Ovary (tissue), 3 donors: ENCODE data around the gene C1QTNF9.

Source experiments
- EP300 ChIP-seq: sonication (generic); formaldehyde crosslinking; IDR thresholded peaks from one replicate; pipeline ENCODE4 v1.6.1; 2017; ENCODE audit warnings: antibody characterized with exemption
- POLR2A ChIP-seq: fragments of 450-650 bp; IDR thresholded peaks from one replicate; pipeline ENCODE4 v1.6.1; 2017; ENCODE audit warnings: antibody characterized with exemption, mild to moderate bottlenecking, moderate library complexity
- TF ChIP-seq, protein P1 (sequence below), 3 donors: fragments of 450-650 bp in 2 of 3; fragments of 200-600 bp in 1 of 3; IDR thresholded peaks; one replicate each; pipeline versions ENCODE4 v1.5.1 to v1.8.0; 2016 to 2022; ENCODE audit warnings: antibody characterized with exemption in 3 of 3, mild to moderate bottlenecking in 1 of 3
- donor health status: DM: no; HTN: no; CAD: no.

DNA sequence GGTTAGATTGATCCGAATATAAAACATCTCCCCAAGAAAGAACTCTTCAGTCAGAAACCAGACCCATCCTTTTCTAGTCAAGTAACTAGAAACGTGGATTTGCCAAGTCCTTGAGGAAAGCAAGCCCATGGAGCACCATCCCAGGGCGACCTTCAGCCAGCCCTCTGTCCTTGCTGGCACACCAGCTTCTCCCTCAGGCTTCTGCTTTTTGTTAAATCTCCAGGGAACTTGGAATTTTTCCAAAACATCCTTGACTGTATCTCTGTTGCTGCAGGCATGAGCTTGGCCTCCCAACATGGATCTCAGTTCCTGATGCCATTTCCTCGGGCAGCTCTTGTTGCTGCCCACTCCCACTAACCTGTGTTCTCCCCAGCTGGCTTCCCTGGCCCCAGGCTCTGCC, 27.1 kb upstream of the C1QTNF9 start:
- TF ChIP-seq, protein P1, sequence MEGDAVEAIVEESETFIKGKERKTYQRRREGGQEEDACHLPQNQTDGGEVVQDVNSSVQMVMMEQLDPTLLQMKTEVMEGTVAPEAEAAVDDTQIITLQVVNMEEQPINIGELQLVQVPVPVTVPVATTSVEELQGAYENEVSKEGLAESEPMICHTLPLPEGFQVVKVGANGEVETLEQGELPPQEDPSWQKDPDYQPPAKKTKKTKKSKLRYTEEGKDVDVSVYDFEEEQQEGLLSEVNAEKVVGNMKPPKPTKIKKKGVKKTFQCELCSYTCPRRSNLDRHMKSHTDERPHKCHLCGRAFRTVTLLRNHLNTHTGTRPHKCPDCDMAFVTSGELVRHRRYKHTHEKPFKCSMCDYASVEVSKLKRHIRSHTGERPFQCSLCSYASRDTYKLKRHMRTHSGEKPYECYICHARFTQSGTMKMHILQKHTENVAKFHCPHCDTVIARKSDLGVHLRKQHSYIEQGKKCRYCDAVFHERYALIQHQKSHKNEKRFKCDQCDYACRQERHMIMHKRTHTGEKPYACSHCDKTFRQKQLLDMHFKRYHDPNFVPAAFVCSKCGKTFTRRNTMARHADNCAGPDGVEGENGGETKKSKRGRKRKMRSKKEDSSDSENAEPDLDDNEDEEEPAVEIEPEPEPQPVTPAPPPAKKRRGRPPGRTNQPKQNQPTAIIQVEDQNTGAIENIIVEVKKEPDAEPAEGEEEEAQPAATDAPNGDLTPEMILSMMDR (IDR thresholded peaks at IDR 0.05) = no peak
- TF ChIP-seq EP300 (no peak), POLR2A (no peak)
